ENCODE measurements around the gene PCDHB5.
A peak's percentile ranks its signal among the peaks of the same experiment; 100 is the strongest.
"Not testable (repeated sequence)": the region's sequence is repeated elsewhere in the genome, so short reads cannot be mapped to it uniquely, and the experiment has no call there.

Gene PCDHB5

GRCh38 chr5:141135030-141135717, at the start of gene PCDHB5:
Gene PCDHB5 (plus strand): TSS chr5:141135206. CDS start chr5:141135435, 229 bp downstream.
- no peaks in the 10 kb centered on the region for H3K27me3 ChIP-seq
- peak in 1 of 2 experiments; percentile 20 for TF ChIP-seq CTCF (IDR thresholded peaks at IDR 0.05)
- no peak for DNase-seq
- H3K27ac ChIP-seq, result no peak within 1 kb of the TSS
- H3K4me1 ChIP-seq, result no peaks in the 10 kb centered on the region
- peak within 1 kb of the TSS; percentile 34 to 45 for H3K4me3 ChIP-seq
- peaks cover 5 to 78% (median 64%) of the 10 kb centered on the region in 3 donors for H3K9me3 ChIP-seq
- H3K36me3 ChIP-seq, result peaks cover 0 to 10% (median 1%) of the 10 kb centered on the region in 3 donors
- intact Hi-C loops (cut with DNase I; ENCODE audit: low total_unique reads), result no loop called here

GRCh38 chr5:141094481-141095262, 40.3 kb upstream of the PCDHB5 start, which contains the start of gene PCDHB2:
Gene PCDHB2 (plus strand): TSS chr5:141094615. CDS start chr5:141094791, 176 bp downstream.
- Histone ChIP-seq H3K27me3 (peaks cover 0 to 4% of the 10 kb centered on the region in 2 donors), H3K4me3 (peak within 1 kb of the TSS; percentile 17 to 29), H3K27ac (no peak within 1 kb of the TSS), H3K9me3 (peaks cover 3 to 78% (median 49%) of the 10 kb centered on the region in 3 donors), H3K36me3 (peaks cover 0 to 3% (median 0%) of the 10 kb centered on the region in 3 donors), H3K4me1 (no peaks in the 10 kb centered on the region)
- peak in 1 of 2 donors; percentile 25 for DNase-seq
- intact Hi-C loops (cut with DNase I; ENCODE audit: low total_unique reads), result no loop called here
- TF ChIP-seq CTCF (IDR thresholded peaks at IDR 0.05), result no peak

GRCh38 chr5:141095263-141095641, 39.8 kb upstream of the PCDHB5 start:
- H3K4me1 ChIP-seq, result no peaks in the 10 kb centered on the region
- no peak for DNase-seq
- peaks cover 0 to 4% of the 10 kb centered on the region in 2 donors for H3K27me3 ChIP-seq
- H3K27ac ChIP-seq, result no peak overlapping the region
- H3K4me3 ChIP-seq, result peak overlapping the region in 1 of 2 donors; percentile 29
- TF ChIP-seq CTCF (IDR thresholded peaks at IDR 0.05), result no peak
- peaks cover 6 to 81% (median 46%) of the 10 kb centered on the region in 3 donors for H3K9me3 ChIP-seq
- peaks cover 0 to 3% (median 0%) of the 10 kb centered on the region in 3 donors for H3K36me3 ChIP-seq
- intact Hi-C loops (cut with DNase I; ENCODE audit: low total_unique reads), result no loop called here

GRCh38 chr5:141096181-141096580, 38.8 kb upstream of the PCDHB5 start:
- H3K4me3 ChIP-seq; H3K4me1 ChIP-seq; H3K36me3 ChIP-seq; H3K27me3 ChIP-seq; intact Hi-C loops (cut with DNase I; ENCODE audit: low total_unique reads); H3K27ac ChIP-seq; DNase-seq: not testable (repeated sequence)
- peaks cover 10 to 83% (median 49%) of the 10 kb centered on the region in 3 donors for H3K9me3 ChIP-seq

GRCh38 chr5:141096586-141096985, 38.4 kb upstream of the PCDHB5 start:
- H3K27me3 ChIP-seq; DNase-seq; H3K27ac ChIP-seq; H3K36me3 ChIP-seq; H3K4me1 ChIP-seq; H3K4me3 ChIP-seq; intact Hi-C loops (cut with DNase I; ENCODE audit: low total_unique reads): not testable (repeated sequence)
- peaks cover 10 to 87% (median 51%) of the 10 kb centered on the region in 3 donors for H3K9me3 ChIP-seq

GRCh38 chr5:141100243-141100805, 34.7 kb upstream of the PCDHB5 start, which contains the start of gene PCDHB3:
Gene PCDHB3 (plus strand): TSS chr5:141100473. CDS start chr5:141100650, 177 bp downstream.
- no peaks in the 10 kb centered on the region for H3K27me3 ChIP-seq
- H3K27ac ChIP-seq, result no peak within 1 kb of the TSS
- DNase-seq, result no peak
- H3K4me3 ChIP-seq, result peak within 1 kb of the TSS in 1 of 2 donors; percentile 18
- H3K36me3 ChIP-seq, result no peaks in the 10 kb centered on the region
- peak in 1 of 2 experiments; percentile 8 for TF ChIP-seq CTCF (IDR thresholded peaks at IDR 0.05)
- no peaks in the 10 kb centered on the region for H3K4me1 ChIP-seq
- H3K9me3 ChIP-seq, result peaks cover 6 to 68% (median 53%) of the 10 kb centered on the region in 3 donors
- intact Hi-C loops (cut with DNase I; ENCODE audit: low total_unique reads), result no loop called here
